HepG2 (cell line): ENCODE measurements around the gene DCUN1D3. TPM values are rescaled to one million over a fixed set of nuclear protein-coding genes. Genes with fewer than 3 reads are reported as not detected.

Source experiments
- ATF6 ChIP-seq: sonication (generic); formaldehyde crosslinking; conservative IDR thresholded peaks from 2 replicates; pipeline ENCODE4 v1.4.0; 2020; ENCODE audit warnings: missing genetic modification reagents
- CSRNP2 ChIP-seq: sonication (generic); formaldehyde crosslinking; conservative IDR thresholded peaks from 2 replicates; pipeline ENCODE4 v1.8.0; 2022; ENCODE audit warnings: low read depth, missing genetic modification reagents
- DRAP1 ChIP-seq: IDR thresholded peaks from 2 replicates; pipeline ENCODE4 v1.6.1; 2016; ENCODE audit warnings: missing genetic modification reagents, missing compliant biosample characterization
- GATAD2A ChIP-seq: IDR thresholded peaks from 2 replicates; pipeline ENCODE4 v1.6.1; 2016
- MED13 ChIP-seq: sonication (generic); formaldehyde crosslinking; IDR thresholded peaks from 2 replicates; pipeline ENCODE4 v1.5.0; 2020; ENCODE audit warnings: missing genetic modification reagents
- NFRKB ChIP-seq: fragments of 450-650 bp; IDR thresholded peaks from 2 replicates; pipeline ENCODE4 v1.6.1; 2017
- NR2C2 ChIP-seq: sonication (generic); formaldehyde crosslinking; IDR thresholded peaks from 2 replicates; pipeline ENCODE4 v1.4.0; 2020; ENCODE audit warnings: missing genetic modification reagents, mild to moderate bottlenecking, moderate library complexity, borderline replicate concordance
- SP1 ChIP-seq, 2 experiments: fragments of 450-650 bp in 1 of 2; sonication (generic) in 1 of 2; formaldehyde crosslinking in 1 of 2; IDR thresholded peaks; 2 replicates each; pipeline versions ENCODE4 v1.4.0 to v1.6.1; 2016 to 2020; ENCODE audit warnings: missing genetic modification reagents in 1 of 2
- SPEN ChIP-seq: sonication (generic); formaldehyde crosslinking; IDR thresholded peaks from 2 replicates; pipeline ENCODE4 v1.5.1; 2020; ENCODE audit warnings: low read depth, mild to moderate bottlenecking, missing genetic modification reagents
- U2AF1 ChIP-seq: fragments of 200-400 bp; formaldehyde crosslinking; optimal IDR thresholded peaks from 2 replicates; pipeline ENCODE3; 2017; ENCODE audit warnings: mild to moderate bottlenecking, low read depth, low read length
- YEATS4 ChIP-seq: sonication (generic); formaldehyde crosslinking; IDR thresholded peaks from 2 replicates; pipeline ENCODE4 v1.4.0; 2020; ENCODE audit warnings: missing genetic modification reagents, borderline replicate concordance
- ZBTB21 ChIP-seq: sonication (generic); formaldehyde crosslinking; IDR thresholded peaks from 2 replicates; pipeline ENCODE4 v1.4.0; 2020; ENCODE audit warnings: missing genetic modification reagents
- ZBTB7A ChIP-seq: sonication (generic); formaldehyde crosslinking; IDR thresholded peaks from 2 replicates; pipeline ENCODE4 v1.8.0; 2022; ENCODE audit warnings: mild to moderate bottlenecking, missing genetic modification reagents
- ZFP1 ChIP-seq: IDR thresholded peaks from 2 replicates; pipeline ENCODE4 v1.6.1; 2016
- ZNF143 ChIP-seq: sonication (generic); formaldehyde crosslinking; IDR thresholded peaks from 2 replicates; pipeline ENCODE4 v1.4.0; 2020; ENCODE audit warnings: missing genetic modification reagents
- ZNF275 ChIP-seq: sonication (generic); formaldehyde crosslinking; IDR thresholded peaks from 2 replicates; pipeline ENCODE4 v1.8.0; 2022; ENCODE audit warnings: missing genetic modification reagents, mild to moderate bottlenecking, inconsistent platforms, borderline replicate concordance
- ZNF317 ChIP-seq: sonication (generic); formaldehyde crosslinking; IDR thresholded peaks from 2 replicates; pipeline ENCODE4 v1.5.0; 2020; ENCODE audit warnings: mild to moderate bottlenecking, missing genetic modification reagents
- ZNF33A ChIP-seq: sonication (generic); formaldehyde crosslinking; IDR thresholded peaks from 2 replicates; pipeline ENCODE4 v1.5.1; 2020; ENCODE audit warnings: missing genetic modification reagents, mild to moderate bottlenecking, moderate library complexity, borderline replicate concordance
- ZNF512 ChIP-seq: sonication (generic); formaldehyde crosslinking; IDR thresholded peaks from 2 replicates; pipeline ENCODE4 v1.4.0; 2020; ENCODE audit warnings: mild to moderate bottlenecking, missing genetic modification reagents
- ZNF557 ChIP-seq: sonication (generic); formaldehyde crosslinking; IDR thresholded peaks from 2 replicates; pipeline ENCODE4 v1.4.0; 2020; ENCODE audit warnings: missing genetic modification reagents
- polyA plus RNA-seq, 8 experiments: library from polyadenylated mRNA; depleted of rRNA in 3 of 8; stranded (reverse) in 7 of 8; unstranded in 1 of 8; fragments of >200 nt; fragmentation: Illumina TruSeq in 4 of 8; extraction: Trizol in 4 of 8; gene quantifications; 2 replicates each; pipeline versions ENCODE4 v1.2.1 to v1.2.3, GENCODE V29; 2011 to 2016; ENCODE audit warnings: low read depth in 4 of 8, missing spikeins in 1 of 8, mixed read lengths in 1 of 8; ENCODE audit not compliant: insufficient read depth in 1 of 8
- total RNA-seq, 5 experiments: library from RNA; depleted of rRNA; stranded (reverse); fragments of >200 nt; fragmentation: Illumina TruSeq; extraction: Trizol; gene quantifications; 2 replicates each; pipeline ENCODE4 v1.2.3, GENCODE V29; 2016; ENCODE audit warnings: low read depth in 1 of 5
- TF ChIP-seq, protein P1 (sequence below): sonication (generic); formaldehyde crosslinking; IDR thresholded peaks from 2 replicates; pipeline ENCODE4 v1.4.0; 2020; ENCODE audit warnings: mild to moderate bottlenecking, missing genetic modification reagents

DCUN1D3 gene
- total and polyA plus RNA-seq, 2 of the 13 experiments (the other 11 are each of a cell fraction or from before 2014, with no cell fraction given) = 5.0 to 19.3 TPM

GRCh38 chr16:20806168-20807050 lies 93.7 kb downstream of the DCUN1D3 start, which contains the start of the genes ERI2 and REXO5 (continued):
- peak; percentile 93 for TF ChIP-seq ZNF275
- TF ChIP-seq ZFP1 = peak; percentile 25
- TF ChIP-seq ZNF143 = peak; percentile 91
- no peak for TF ChIP-seq ZNF512 (CRISPR knock-in tag)
- TF ChIP-seq ZBTB7A = peak; percentile 94
- TF ChIP-seq DRAP1 (CRISPR knock-in tag) = peak; percentile 88
- TF ChIP-seq, protein P1, sequence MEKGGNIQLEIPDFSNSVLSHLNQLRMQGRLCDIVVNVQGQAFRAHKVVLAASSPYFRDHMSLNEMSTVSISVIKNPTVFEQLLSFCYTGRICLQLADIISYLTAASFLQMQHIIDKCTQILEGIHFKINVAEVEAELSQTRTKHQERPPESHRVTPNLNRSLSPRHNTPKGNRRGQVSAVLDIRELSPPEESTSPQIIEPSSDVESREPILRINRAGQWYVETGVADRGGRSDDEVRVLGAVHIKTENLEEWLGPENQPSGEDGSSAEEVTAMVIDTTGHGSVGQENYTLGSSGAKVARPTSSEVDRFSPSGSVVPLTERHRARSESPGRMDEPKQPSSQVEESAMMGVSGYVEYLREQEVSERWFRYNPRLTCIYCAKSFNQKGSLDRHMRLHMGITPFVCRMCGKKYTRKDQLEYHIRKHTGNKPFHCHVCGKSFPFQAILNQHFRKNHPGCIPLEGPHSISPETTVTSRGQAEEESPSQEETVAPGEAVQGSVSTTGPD (CRISPR knock-in tag) = peak; percentile 88; the same call in 1 of the 2 replicates
- peak; percentile 93 for TF ChIP-seq ATF6 (CRISPR knock-in tag)
- TF ChIP-seq ZNF557 (CRISPR knock-in tag) = no peak
- TF ChIP-seq YEATS4 (CRISPR knock-in tag) = peak; percentile 99
- peak; percentile 65; the same call in 1 of the 2 replicates for TF ChIP-seq NFRKB
- peak; percentile 96 for TF ChIP-seq ZNF33A
- peak; percentile 97 for TF ChIP-seq NR2C2 (CRISPR knock-in tag)
- no peak for TF ChIP-seq SP1 (IDR thresholded peaks at IDR 0.05)
- TF ChIP-seq SP1 (CRISPR knock-in tag; IDR thresholded peaks at IDR 0.05) = peak; percentile 12; the same call in 1 of the 2 replicates
- TF ChIP-seq ZNF317 (CRISPR knock-in tag) = peak; percentile 92
- TF ChIP-seq GATAD2A = peak; percentile 68
- no peak; the same call in 1 of the 2 replicates for TF ChIP-seq MED13 (CRISPR knock-in tag)
- TF ChIP-seq U2AF1 = peak; percentile 79
- peak; percentile 88 for TF ChIP-seq SPEN (CRISPR knock-in tag)
- no peak for TF ChIP-seq CSRNP2 (CRISPR knock-in tag)
- TF ChIP-seq ZBTB21 = peak; percentile 6; the same call in 1 of the 2 replicates
